Spinal cord (tissue), 10 donors: Measurements from ENCODE around the gene UBXN11. TPM values are rescaled to one million over a fixed set of nuclear protein-coding genes. Genes with fewer than 3 reads are reported as not detected.

ENCODE experiments used
- DNase-seq, 6 donors: peaks; one replicate each; pipeline versions ENCODE4 v3.0.0 to v3.0.0-alpha.2; 2013 to 2015; ENCODE audit warnings: low spot score in 6 of 6, low read depth in 4 of 6
- H3K27ac ChIP-seq: one replicate; pipeline ENCODE4 v1.5.1; 2013; ENCODE audit warnings: low read depth, low read length, control low read depth
- H3K27me3 ChIP-seq: one replicate; pipeline ENCODE4 v1.6.1; 2013; ENCODE audit warnings: low read length; ENCODE audit not compliant: control insufficient read depth, insufficient read depth
- H3K36me3 ChIP-seq: one replicate; pipeline ENCODE4 v1.6.1; 2013; ENCODE audit warnings: low read length; ENCODE audit not compliant: control insufficient read depth, insufficient read depth
- H3K4me1 ChIP-seq: one replicate; pipeline ENCODE4 v1.6.1; 2013; ENCODE audit warnings: low read length; ENCODE audit not compliant: control insufficient read depth, insufficient read depth
- H3K4me3 ChIP-seq: one replicate; pipeline ENCODE4 v1.5.1; 2013; ENCODE audit warnings: low read depth, low read length, control low read depth
- H3K9me3 ChIP-seq: one replicate; pipeline ENCODE4 v1.6.1; 2013; ENCODE audit warnings: low read length; ENCODE audit not compliant: control insufficient read depth, insufficient read depth
- WGBS: methylation state at CpG from one replicate; pipeline ENCODE4 v1.1.5; 2013; ENCODE audit warnings: missing lambda C conversion rate; ENCODE audit not compliant: insufficient coverage; 5-methylcytosine and 5-hydroxymethylcytosine counted together
- polyA plus RNA-seq, 2 donors: library from polyadenylated mRNA; unstranded; fragments of 120-200 nt; gene quantifications; one replicate each; pipeline ENCODE4 v1.2.1, GENCODE V29; 2013; ENCODE audit not compliant: insufficient read length in 2 of 2
- total RNA-seq, 2 donors: library from RNA; depleted of rRNA in 1 of 2; stranded (reverse); fragments of 120-200 nt in 1 of 2; fragments of >200 nt in 1 of 2; gene quantifications; one replicate each; pipeline versions ENCODE4 v1.2.3 to v1.2.4, GENCODE V29; 2013 to 2014
- donor health status: healthy.

Gene UBXN11
- total and polyA plus RNA-seq, 4 donors: 7.5 to 39.1 (median 28.0) TPM

GRCh38 chr1:26288311-26288941, 18.0 kb downstream of the UBXN11 start:
- Histone ChIP-seq H3K27ac (no peak overlapping the region), H3K36me3 (peaks cover 57% of the 10 kb centered on the region), H3K27me3 (no peaks in the 10 kb centered on the region), H3K4me1 (peaks cover 21% of the 10 kb centered on the region), H3K4me3 (no peak overlapping the region), H3K9me3 (no peaks in the 10 kb centered on the region)
- WGBS: 53% methylated on average over 5 of the region's 5 CpGs
- no peak for DNase-seq

- Histone ChIP-seq H3K4me1 (peaks cover 21% of the 10 kb centered on the region), H3K27ac (no peak overlapping the region), H3K36me3 (peaks cover 63% of the 10 kb centered on the region), H3K9me3 (no peaks in the 10 kb centered on the region), H3K4me3 (no peak overlapping the region), H3K27me3 (no peaks in the 10 kb centered on the region)
- no CpG with 5 or more reads among the region's 5 CpGs for WGBS
- DNase-seq: no peak
These were observed 18.6 kb downstream of the UBXN11 start for GRCh38 chr1:26287811-26288210.

GRCh38 chr1:26287033-26287711, 19.3 kb downstream of the UBXN11 start:
- no peak for DNase-seq
- 68% methylated on average over 6 of the region's 8 CpGs for WGBS
- H3K36me3 ChIP-seq: peaks cover 68% of the 10 kb centered on the region
- H3K9me3 ChIP-seq: no peaks in the 10 kb centered on the region
- no peaks in the 10 kb centered on the region for H3K27me3 ChIP-seq
- H3K4me3 ChIP-seq: no peak overlapping the region
- H3K27ac ChIP-seq: no peak overlapping the region
- H3K4me1 ChIP-seq: peaks cover 28% of the 10 kb centered on the region

GRCh38 chr1:26286064-26286416, 20.4 kb downstream of the UBXN11 start:
- Histone ChIP-seq H3K9me3 (no peaks in the 10 kb centered on the region), H3K4me1 (peaks cover 38% of the 10 kb centered on the region), H3K27me3 (no peaks in the 10 kb centered on the region), H3K36me3 (peaks cover 63% of the 10 kb centered on the region), H3K4me3 (no peak overlapping the region), H3K27ac (no peak overlapping the region)
- WGBS: 100% methylated on average over 1 of the region's 2 CpGs
- no peak for DNase-seq

GRCh38 chr1:26285366-26286063, 20.9 kb downstream of the UBXN11 start:
- Histone ChIP-seq H3K36me3 (peaks cover 58% of the 10 kb centered on the region), H3K4me1 (peaks cover 40% of the 10 kb centered on the region), H3K9me3 (no peaks in the 10 kb centered on the region), H3K4me3 (no peak overlapping the region), H3K27me3 (no peaks in the 10 kb centered on the region), H3K27ac (no peak overlapping the region)
- no peak for DNase-seq
- WGBS: 81% methylated on average over 16 of the region's 19 CpGs

DNA sequence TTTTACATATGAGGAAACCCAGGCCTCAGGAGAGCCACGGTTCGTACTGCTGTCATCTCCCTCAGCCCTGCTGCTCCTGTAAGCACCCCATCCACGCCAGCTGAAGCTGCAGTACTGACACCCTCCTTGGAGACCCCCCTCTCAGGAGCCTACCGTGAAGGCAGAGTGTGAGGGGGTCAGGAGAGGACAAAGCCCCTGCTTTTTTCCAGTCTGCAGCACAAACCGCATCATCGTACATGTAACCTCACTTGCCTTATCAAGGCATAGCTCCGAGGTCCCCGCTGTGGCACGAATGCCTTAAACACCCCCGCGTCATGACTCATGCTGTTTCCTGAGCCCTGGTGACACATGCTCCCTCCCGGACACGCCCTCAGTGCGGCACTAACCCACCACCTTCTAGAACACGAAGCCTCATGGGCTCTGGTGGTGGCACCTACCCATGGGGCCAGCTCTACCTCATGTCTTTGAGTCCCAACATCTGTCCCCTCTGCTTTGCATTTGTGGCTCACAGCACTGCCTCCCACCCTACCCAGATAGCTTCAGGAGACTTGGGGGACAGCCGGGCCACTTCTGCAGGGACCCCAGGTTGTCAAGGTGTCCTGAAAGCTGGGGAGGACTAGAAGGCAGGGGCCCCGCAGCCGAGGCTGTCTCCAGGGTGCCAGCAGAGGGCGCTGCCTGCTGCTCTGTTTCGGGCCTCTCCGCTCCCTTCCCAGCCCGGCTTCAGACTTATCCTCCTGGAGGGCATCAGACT, 21.7 kb downstream of the UBXN11 start:
- Histone ChIP-seq H3K4me3 (no peak overlapping the region), H3K9me3 (no peaks in the 10 kb centered on the region), H3K4me1 (peaks cover 46% of the 10 kb centered on the region), H3K27me3 (no peaks in the 10 kb centered on the region), H3K27ac (no peak overlapping the region), H3K36me3 (peaks cover 52% of the 10 kb centered on the region)
- DNase-seq: no peak
- 56% methylated on average over 20 of the region's 22 CpGs for WGBS

GRCh38 chr1:26283871-26284596, 22.4 kb downstream of the UBXN11 start:
- peaks cover 46% of the 10 kb centered on the region for H3K36me3 ChIP-seq
- H3K4me3 ChIP-seq: no peak overlapping the region
- no peak overlapping the region for H3K27ac ChIP-seq
- H3K4me1 ChIP-seq: peaks cover 48% of the 10 kb centered on the region
- no peaks in the 10 kb centered on the region for H3K27me3 ChIP-seq
- no peaks in the 10 kb centered on the region for H3K9me3 ChIP-seq
- WGBS: 92% methylated on average over 12 of the region's 12 CpGs
- DNase-seq: no peak

- DNase-seq: no peak
- Histone ChIP-seq H3K27me3 (no peaks in the 10 kb centered on the region), H3K9me3 (no peaks in the 10 kb centered on the region), H3K4me1 (peaks cover 48% of the 10 kb centered on the region), H3K4me3 (no peak overlapping the region), H3K27ac (no peak overlapping the region), H3K36me3 (peaks cover 49% of the 10 kb centered on the region)
- WGBS: 87% methylated on average over 4 of the region's 4 CpGs
These were observed 23.1 kb downstream of the UBXN11 start for GRCh38 chr1:26283279-26283853.
